HCT116 (cell line): ENCODE results near the gene SPATA17. TPM values are rescaled to one million over a fixed set of nuclear protein-coding genes. Genes with fewer than 3 reads are reported as not detected.

Experiments
- ATAC-seq: fragments of 200-7000 bp; cut with Tn5 transposase; 2 replicates; pipeline ENCODE4 v1.9.1; 2020; ENCODE audit warnings: mild to moderate bottlenecking, moderate library complexity
- BruUV-seq: library from RNA; stranded (reverse); fragments of 400-500 nt; replicated peaks from 2 replicates; lab custom pipeline; 2021; lab: Mats Ljungman, UMichigan
- CTCF ChIA-PET: fragments of 300-600 bp; sonication (Branson Sonifier 250); formaldehyde crosslinking; loops from one replicate; lab custom pipeline; 2021; ENCODE audit warnings: antibody characterized with exemption; lab: Charles Lee
- POLR2A ChIA-PET: fragments of 300-600, 350-600 bp; sonication (Branson Sonifier 250); formaldehyde crosslinking; loops from one replicate; lab custom pipeline; 2021; ENCODE audit warnings: antibody characterized with exemption; lab: Charles Lee
- RAD21 ChIA-PET, 2 experiments: fragments of 300-600 bp; sonication (Branson Sonifier 250); formaldehyde crosslinking; loops; one replicate each; lab custom pipeline; 2023; ENCODE audit warnings: low total read pairs in 2 of 2; ENCODE audit not compliant: uncharacterized antibody in 2 of 2, unreplicated experiment in 2 of 2, low non-redundant PET in 1 of 2; lab: Charles Lee
- DNase-seq: peaks from one replicate; pipeline ENCODE4 v3.0.0-alpha.2; 2010; ENCODE audit warnings: low read depth, low spot score
- H2AFZ ChIP-seq: fragments of 200-600 bp; shearing (Covaris generic), sonication (generic); 2 replicates; pipeline ENCODE4 v1.6.1; 2017; ENCODE audit warnings: low read depth, mixed run types, mixed read lengths, antibody characterized with exemption, low read length; ENCODE audit not compliant: poor library complexity, severe bottlenecking
- H3K27ac ChIP-seq: 2 replicates; pipeline ENCODE4 v1.5.1; 2012; ENCODE audit warnings: low read depth, low read length
- H3K27me3 ChIP-seq: fragments of 200-600 bp; sonication (generic); 2 replicates; pipeline ENCODE4 v1.6.1; 2016; ENCODE audit warnings: mixed run types, low read length, mixed read lengths; ENCODE audit not compliant: insufficient read depth
- H3K36me3 ChIP-seq, 2 experiments: fragments of 200-500 bp in 1 of 2; fragments of 200-600 bp in 1 of 2; sonication (Bioruptor generic) in 1 of 2; sonication (generic) in 1 of 2; 2 replicates each; pipeline versions ENCODE4 v1.5.1 to v1.6.1; 2014 to 2016; ENCODE audit warnings: low read length in 2 of 2, inconsistent platforms in 1 of 2, mixed read lengths in 1 of 2, mixed run types in 1 of 2; ENCODE audit not compliant: insufficient read depth in 2 of 2, control insufficient read depth in 1 of 2
- H3K4me1 ChIP-seq, 2 experiments: fragments of 200-600 bp in 1 of 2; sonication (generic) in 1 of 2; 2 replicates each; pipeline versions ENCODE4 v1.5.1 to v1.6.1; 2012 to 2017; ENCODE audit warnings: low read length in 2 of 2, inconsistent platforms in 1 of 2, mild to moderate bottlenecking in 1 of 2, mixed read lengths in 1 of 2, mixed run types in 1 of 2, moderate library complexity in 1 of 2; ENCODE audit not compliant: insufficient read depth in 2 of 2, control insufficient read depth in 1 of 2
- H3K4me2 ChIP-seq: fragments of 200-600 bp; sonication (generic); 2 replicates; pipeline ENCODE4 v1.6.1; 2017; ENCODE audit warnings: mixed run types, low read length, mixed read lengths
- H3K4me3 ChIP-seq, 2 experiments: fragments of 200-600 bp in 1 of 2; sonication (generic) in 1 of 2; replicated peaks in 1 of 2; 2 replicates each; pipeline ENCODE4 v1.5.1; 2011 to 2016; ENCODE audit warnings: low read length in 2 of 2, control low read depth in 1 of 2, low read depth in 1 of 2, mild to moderate bottlenecking in 1 of 2, mixed read lengths in 1 of 2, mixed run types in 1 of 2
- H3K79me2 ChIP-seq: fragments of 200-600 bp; sonication (generic); 2 replicates; pipeline ENCODE4 v1.6.1; 2017; ENCODE audit warnings: mild to moderate bottlenecking, mixed run types, low read length, moderate library complexity, mixed read lengths; ENCODE audit not compliant: insufficient read depth
- H3K9ac ChIP-seq: fragments of 200-600 bp; sonication (generic); 2 replicates; pipeline ENCODE4 v1.6.1; 2016; ENCODE audit warnings: low read length, mixed read lengths
- H3K9me2 ChIP-seq: fragments of 200-600 bp; sonication (generic), shearing (Covaris generic); 2 replicates; pipeline ENCODE4 v1.6.1; 2017; ENCODE audit warnings: mixed run types, mild to moderate bottlenecking, moderate library complexity; ENCODE audit not compliant: insufficient read depth
- H3K9me3 ChIP-seq, 2 experiments: fragments of 200-500 bp in 1 of 2; fragments of 200-600 bp in 1 of 2; sonication (Bioruptor generic) in 1 of 2; sonication (generic) in 1 of 2; 2 replicates each; pipeline ENCODE4 v1.6.1; 2014 to 2017; ENCODE audit warnings: low read length in 2 of 2, mixed read lengths in 2 of 2, inconsistent platforms in 1 of 2, low read depth in 1 of 2, mild to moderate bottlenecking in 1 of 2, mixed run types in 1 of 2, moderate library complexity in 1 of 2; ENCODE audit not compliant: control insufficient read depth in 1 of 2, insufficient read depth in 1 of 2
- H4K20me1 ChIP-seq: fragments of 200-600 bp; sonication (generic), shearing (Covaris generic); 2 replicates; pipeline ENCODE4 v1.6.1; 2017; ENCODE audit warnings: mixed run types, mild to moderate bottlenecking, moderate library complexity; ENCODE audit not compliant: insufficient read depth
- CEBPB ChIP-seq: IDR thresholded peaks from 2 replicates; pipeline ENCODE4 v1.6.1; 2012; ENCODE audit warnings: low read depth
- CTCF ChIP-seq, 3 experiments: fragments of 200-600 bp in 1 of 3; sonication (generic) in 1 of 3; IDR thresholded peaks in 2 of 3; conservative IDR thresholded peaks in 1 of 3; 2 replicates each; pipeline ENCODE4 v1.5.1; 2012 to 2017; ENCODE audit warnings: low read depth in 2 of 3, low read length in 2 of 3, antibody characterized with exemption in 1 of 3, borderline replicate concordance in 1 of 3, control low read depth in 1 of 3, mild to moderate bottlenecking in 1 of 3, mixed read lengths in 1 of 3, mixed run types in 1 of 3, moderate library complexity in 1 of 3; ENCODE audit not compliant: insufficient read depth in 1 of 3
- FOSL1 ChIP-seq: IDR thresholded peaks from 2 replicates; pipeline ENCODE4 v1.6.1; 2012; ENCODE audit warnings: low read depth
- MAX ChIP-seq: IDR thresholded peaks from 2 replicates; pipeline ENCODE4 v1.6.1; 2012
- RAD21 ChIP-seq: IDR thresholded peaks from 2 replicates; pipeline ENCODE4 v1.6.1; 2012; ENCODE audit warnings: low read depth, mild to moderate bottlenecking
- TCF7L2 ChIP-seq: IDR thresholded peaks from 2 replicates; pipeline ENCODE4 v1.7.0; 2011; ENCODE audit warnings: borderline replicate concordance, inconsistent platforms; ENCODE audit not compliant: insufficient read depth, insufficient read length; ENCODE audit errors: extremely low read depth
- YY1 ChIP-seq: IDR thresholded peaks from 2 replicates; pipeline ENCODE4 v1.6.1; 2011; ENCODE audit warnings: low read length, low read depth, moderate library complexity, mild to moderate bottlenecking; ENCODE audit not compliant: insufficient replicate concordance; ENCODE audit errors: extremely low read depth
- ZBTB33 ChIP-seq: IDR thresholded peaks from 2 replicates; pipeline ENCODE4 v1.6.1; 2011; ENCODE audit warnings: mild to moderate bottlenecking, low read length, moderate library complexity; ENCODE audit not compliant: insufficient replicate concordance; ENCODE audit errors: extremely low read depth
- intact Hi-C: fragments of 100-400 bp; cut with micrococcal nuclease; formaldehyde crosslinking; loops from 2 replicates; pipeline ENCODE4 v1.10.0; 2022
- total RNA-seq: library from RNA; stranded (reverse); gene quantifications from one replicate; pipeline ENCODE4 v1.2.1, GENCODE V29; 2021; ENCODE audit not compliant: unreplicated experiment

The SPATA17 gene
- total RNA-seq, 1 experiment from 2014 or later: 2.5 TPM

- H3K27me3 ChIP-seq: no peaks in the 10 kb centered on the region
- peak overlapping the region; percentile 55; the same call in 1 of the 2 replicates for H3K4me2 ChIP-seq
- POLR2A ChIA-PET: no interaction called here
- DNase-seq (no peak), ATAC-seq (no peak)
- intact Hi-C loops: no loop called here
- H3K36me3 ChIP-seq: no peaks in the 10 kb centered on the region
- H4K20me1 ChIP-seq: no peaks in the 10 kb centered on the region
- no TSS peak for BruUV-seq
- H3K4me1 ChIP-seq: peaks cover 0 to 16% of the 10 kb centered on the region in 2 experiments; a peak in 2 of 4 replicates
- no peak overlapping the region for H3K4me3 ChIP-seq
- no peak overlapping the region for H3K9ac ChIP-seq
- H3K9me2 ChIP-seq: no peaks in the 10 kb centered on the region
- peak overlapping the region; percentile 11 for H2AFZ ChIP-seq
- no peaks in the 10 kb centered on the region for H3K79me2 ChIP-seq
- no peak overlapping the region for H3K27ac ChIP-seq
- TF ChIP-seq TCF7L2 (no peak), CEBPB (no peak), RAD21 (no peak), FOSL1 (no peak), CTCF (IDR thresholded peaks at IDR 0.05 in 2 of 3, conservative IDR thresholded peaks at IDR 0.05 in 1 of 3; ENCODE audit: borderline replicate concordance in 1 of 3, insufficient read depth in 1 of 3, low read depth in 2 of 3, low read length in 2 of 3) (no peak), YY1 (no peak), ZBTB33 (no peak), MAX (no peak)
- no peaks in the 10 kb centered on the region for H3K9me3 ChIP-seq
- RAD21 ChIA-PET: no interaction called here
- CTCF ChIA-PET: interaction anchor here (1.0 to 1.3 kb wide), 3 partner anchors 8 to 17 kb away, joined by 3 read pairs; no protein-coding TSS in a partner anchor
These were observed 30.3 kb downstream of the SPATA17 start for GRCh38 chr1:217661407-217661806.
